ENCODE results near the gene TIPRL.

DNA sequence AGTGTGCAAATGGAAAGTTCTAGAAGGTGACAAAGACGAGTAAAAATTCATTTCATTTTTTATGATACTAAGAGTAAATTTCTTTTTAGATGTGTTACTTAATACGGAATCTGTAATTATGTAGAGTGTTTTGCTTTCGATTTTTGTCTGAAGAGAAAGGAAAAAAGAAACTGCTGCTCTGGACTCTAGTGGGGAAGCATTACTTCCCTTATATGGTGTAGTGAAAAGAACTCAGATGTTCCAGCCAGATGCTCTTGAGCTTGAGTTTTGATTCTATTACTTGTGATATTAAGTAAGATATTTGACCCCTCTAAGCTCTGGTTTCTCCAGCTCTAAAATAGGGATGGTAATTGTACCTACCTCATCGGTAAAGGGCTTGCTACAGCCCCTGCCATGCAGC lies 29.8 kb upstream of the TIPRL start:
- no peak for TF ChIP-seq YY1 (IDR thresholded peaks at IDR 0.05; ENCODE audit: insufficient read depth, insufficient read length)
- TF ChIP-seq ZNF274 (IDR thresholded peaks at IDR 0.05; ENCODE audit: low read depth, low read length) = no peak
- no peak for TF ChIP-seq SUZ12 (IDR thresholded peaks at IDR 0.05; ENCODE audit: extremely low read depth, insufficient read depth, insufficient read length)

Data from NT2/D1 (cell line).